CMK (cell line): ENCODE measurements around the gene CD300LG.
"Not testable (repeated sequence)": the region's sequence is repeated elsewhere in the genome, so short reads cannot be mapped to it uniquely, and the experiment has no call there.

Experiments used
- DNase-seq: peaks from one replicate; pipeline ENCODE4 v3.0.0-alpha.2; 2010; ENCODE audit warnings: low read depth

The CD300LG gene

DNA sequence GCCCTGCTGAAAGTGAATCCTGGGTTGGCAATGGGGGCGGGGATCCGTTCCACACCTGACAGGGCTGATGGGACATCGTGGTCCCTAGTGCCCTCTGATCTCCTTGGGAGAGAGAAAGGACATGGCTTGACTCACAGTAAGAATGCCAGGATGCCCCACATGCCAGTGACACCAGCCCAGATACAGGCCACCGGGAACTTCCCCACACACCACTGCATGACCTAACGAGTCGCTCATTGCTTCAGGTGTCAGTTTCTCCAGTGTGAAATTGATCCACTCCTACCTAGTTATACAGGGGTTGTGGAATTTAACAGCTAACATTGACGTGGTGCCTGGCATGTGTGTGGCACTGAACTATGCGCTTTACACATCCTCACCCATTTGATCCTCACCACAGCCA lies 7.5 kb downstream of the CD300LG start:
- no peak for DNase-seq

GRCh38 chr17:43855061-43855460 lies 8.1 kb downstream of the CD300LG start:
- DNase-seq, result no peak

DNA sequence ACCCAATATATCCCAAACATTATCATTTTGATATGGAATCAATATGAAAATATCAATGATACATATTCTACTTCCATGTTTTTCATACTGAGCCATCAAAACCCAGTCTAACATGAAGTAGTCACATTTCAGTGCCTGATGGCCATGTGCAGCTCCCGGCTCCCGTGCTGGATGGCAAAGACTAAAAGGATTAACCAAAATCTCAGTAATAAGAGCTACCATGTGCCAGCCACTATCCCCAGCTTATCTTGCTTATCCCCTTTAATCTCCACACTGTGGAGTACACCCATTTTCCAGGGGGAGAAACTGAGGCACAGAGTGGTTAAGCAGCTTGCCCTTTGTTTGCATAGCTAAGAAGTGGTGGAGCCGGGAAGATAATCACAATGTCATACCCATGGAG lies 9.2 kb downstream of the CD300LG start:
- DNase-seq, result no peak

DNA sequence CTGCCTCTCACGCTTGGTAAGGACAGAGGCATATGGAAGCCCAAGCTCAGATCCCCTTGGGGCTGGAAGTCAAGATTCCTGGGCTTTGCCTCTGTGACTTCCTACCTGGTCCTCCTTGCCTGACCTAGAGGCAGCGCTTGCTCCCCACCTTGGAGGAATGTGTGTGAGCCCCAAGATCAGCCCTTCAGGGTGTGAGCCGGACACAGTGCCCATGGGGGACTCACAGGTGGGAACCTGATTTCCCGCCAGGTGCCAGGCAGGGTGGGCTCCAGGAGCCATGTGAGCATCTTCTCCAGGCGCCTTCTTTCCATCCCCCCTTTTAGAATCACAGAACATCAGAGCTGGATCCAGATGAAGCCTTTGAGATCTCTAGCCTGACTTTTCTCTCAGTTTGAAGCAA lies 10.2 kb downstream of the CD300LG start:
- DNase-seq, result no peak

DNA sequence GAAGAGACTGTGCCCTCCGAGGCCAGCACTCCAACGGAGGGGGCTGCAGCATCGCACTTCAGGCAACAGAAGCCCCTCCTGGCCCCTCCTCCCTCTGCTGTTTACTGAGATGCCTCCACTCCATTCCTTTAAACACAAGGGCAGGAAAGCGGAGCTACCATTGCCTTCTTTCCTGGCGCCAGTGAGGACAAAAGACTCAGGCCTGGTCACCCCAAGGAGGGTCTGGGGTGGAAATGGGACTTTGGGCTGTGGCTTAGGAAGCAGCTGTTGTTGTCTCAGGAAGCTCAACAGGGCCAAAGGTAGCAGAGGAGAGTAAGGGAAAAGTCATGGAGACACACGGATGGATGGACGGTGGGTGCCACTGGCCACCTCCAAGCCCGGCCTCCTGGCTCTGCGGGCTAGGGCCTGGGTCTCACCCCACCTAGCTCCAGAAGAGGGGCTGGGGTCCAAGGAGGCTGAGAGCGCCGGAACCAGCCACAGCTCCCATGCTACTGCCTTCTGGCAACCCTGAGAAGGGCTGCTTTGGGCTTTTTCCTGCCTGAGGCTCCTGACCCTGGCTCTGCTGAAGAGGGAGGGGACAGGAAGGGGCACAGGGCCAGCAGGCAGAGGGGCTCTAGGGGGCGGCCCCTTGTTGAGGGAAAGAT lies 11.1 kb downstream of the CD300LG start:
- no peak for DNase-seq

DNA sequence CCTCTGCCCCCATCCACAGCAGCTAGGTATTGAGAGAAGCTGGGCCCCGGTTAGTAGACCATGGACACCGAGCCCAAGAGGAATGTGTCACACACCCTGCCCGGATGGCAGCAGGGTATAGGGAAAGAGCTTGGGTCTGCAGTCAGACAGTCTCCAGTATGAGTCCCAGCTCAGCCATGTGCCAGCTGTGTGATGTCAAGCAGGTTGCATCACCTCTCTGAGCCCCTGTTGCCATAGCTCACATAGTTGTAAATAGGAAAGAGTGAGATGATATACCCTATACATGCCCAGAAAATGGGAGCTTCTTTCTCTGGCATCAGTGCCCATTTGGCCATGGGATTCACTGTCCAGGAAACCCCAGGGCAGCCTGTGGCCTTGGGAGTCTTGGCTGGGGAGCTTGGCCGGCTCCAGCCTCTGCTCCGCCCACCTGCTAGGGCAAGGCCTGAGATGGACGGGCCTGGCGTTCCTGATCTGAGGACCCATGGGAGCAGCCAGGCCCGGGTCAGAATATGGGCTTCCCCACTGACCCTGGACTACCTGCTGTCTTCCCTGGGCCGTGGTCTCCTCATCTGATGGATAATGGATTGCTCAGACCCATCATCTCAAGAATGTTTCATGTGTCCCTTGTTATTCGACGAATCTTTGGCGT lies 13.2 kb downstream of the CD300LG start:
- DNase-seq, result no peak

- no peak for DNase-seq
These were observed 14.1 kb downstream of the CD300LG start for GRCh38 chr17:43860927-43861622.

- DNase-seq, result no peak
These were observed 15.0 kb downstream of the CD300LG start for GRCh38 chr17:43861960-43862359.

DNA sequence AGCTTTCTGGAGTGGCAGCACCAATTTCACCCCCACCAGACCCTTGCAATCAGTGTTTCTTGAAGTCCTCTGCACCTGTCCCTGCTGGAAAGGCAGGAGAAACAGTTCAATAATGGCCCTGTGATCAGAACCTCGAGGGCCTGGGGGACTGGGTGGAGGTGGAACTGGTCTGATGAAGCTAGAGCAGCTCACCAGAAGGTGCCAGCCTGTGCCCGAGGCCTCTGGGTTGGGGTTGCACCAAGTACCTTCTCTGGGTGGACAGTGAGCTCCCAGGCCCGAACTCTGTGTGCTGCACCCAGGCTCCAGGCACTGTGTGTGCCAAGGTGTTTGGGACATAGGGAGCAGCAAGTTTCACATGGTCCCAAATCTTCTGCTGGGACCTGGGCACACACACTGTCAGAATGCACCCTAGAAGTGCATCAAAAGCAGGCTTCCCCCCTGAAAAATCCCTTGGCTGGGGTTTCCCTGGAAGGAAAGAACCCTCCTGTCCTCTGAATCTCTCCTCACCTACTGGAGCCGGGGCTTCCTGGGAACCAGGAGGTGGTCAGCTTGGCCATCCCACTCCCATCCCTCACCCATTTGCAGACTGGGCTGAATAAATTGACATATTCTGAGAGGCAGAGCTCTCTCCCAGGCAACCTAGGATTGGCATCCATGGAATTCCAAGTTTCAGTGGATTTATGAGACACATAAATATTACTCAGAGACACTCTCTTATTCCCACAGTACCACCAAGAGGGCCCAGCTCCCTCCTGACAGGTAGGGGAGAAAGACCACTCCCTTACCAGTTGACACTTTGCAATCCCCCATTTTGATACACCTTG lies 17.4 kb downstream of the CD300LG start:
- DNase-seq, result no peak

DNA sequence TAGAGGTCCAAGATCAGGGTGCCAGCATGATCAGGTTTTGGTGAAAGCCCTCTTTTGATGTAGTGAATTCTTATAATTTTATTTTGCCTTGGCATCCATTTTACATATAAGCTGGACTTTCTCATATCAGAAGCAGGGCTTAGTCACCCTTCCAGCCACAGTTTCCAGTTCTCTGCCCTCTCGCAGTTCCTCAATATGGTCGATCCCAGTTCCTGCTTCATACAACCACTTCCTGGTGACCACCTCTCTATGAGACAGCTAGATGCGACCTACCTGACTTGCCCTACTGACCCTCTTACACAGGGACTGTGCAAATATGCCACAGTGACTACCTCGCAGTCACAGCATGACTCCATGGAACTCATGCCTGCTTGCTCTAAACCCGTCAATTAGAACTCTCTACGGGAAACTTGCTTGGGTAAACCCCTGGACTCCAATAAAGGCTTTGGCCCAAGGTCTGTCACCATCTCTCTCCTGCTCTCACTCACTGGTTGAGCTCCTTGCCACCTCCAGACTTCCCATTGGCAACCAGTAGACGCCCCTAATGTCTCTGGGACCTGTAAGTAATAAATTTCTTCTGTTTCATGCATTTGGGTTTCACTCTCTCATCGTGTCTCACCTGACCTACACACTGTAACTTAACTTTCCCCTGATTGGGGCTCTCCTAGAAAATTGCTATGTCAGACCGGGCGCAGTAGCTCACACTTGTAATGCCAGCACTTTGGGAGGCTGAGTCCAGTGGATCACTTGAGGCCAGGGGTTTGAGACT lies 21.4 kb downstream of the CD300LG start:
- DNase-seq, result no peak

DNA sequence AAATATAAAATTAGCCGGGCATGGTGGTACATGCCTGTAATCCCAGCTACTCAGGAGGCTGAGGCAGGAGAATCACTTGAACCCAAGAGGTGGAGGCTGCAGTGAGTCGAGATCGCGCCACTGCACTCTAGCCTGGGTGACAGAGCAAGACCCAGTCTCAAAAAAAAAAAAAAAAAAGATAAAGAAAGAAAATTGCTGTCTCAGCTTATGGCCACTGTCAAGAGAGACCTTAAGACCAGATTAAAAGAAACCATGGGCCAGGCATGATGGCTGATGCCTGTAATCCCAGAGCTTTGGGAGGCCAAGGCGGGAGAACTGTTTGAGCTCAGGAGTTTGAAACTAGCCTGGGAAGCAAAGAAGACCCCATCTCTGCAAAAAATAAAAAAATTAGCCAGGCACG lies 22.1 kb downstream of the CD300LG start:
- not testable (repeated sequence) for DNase-seq

DNA sequence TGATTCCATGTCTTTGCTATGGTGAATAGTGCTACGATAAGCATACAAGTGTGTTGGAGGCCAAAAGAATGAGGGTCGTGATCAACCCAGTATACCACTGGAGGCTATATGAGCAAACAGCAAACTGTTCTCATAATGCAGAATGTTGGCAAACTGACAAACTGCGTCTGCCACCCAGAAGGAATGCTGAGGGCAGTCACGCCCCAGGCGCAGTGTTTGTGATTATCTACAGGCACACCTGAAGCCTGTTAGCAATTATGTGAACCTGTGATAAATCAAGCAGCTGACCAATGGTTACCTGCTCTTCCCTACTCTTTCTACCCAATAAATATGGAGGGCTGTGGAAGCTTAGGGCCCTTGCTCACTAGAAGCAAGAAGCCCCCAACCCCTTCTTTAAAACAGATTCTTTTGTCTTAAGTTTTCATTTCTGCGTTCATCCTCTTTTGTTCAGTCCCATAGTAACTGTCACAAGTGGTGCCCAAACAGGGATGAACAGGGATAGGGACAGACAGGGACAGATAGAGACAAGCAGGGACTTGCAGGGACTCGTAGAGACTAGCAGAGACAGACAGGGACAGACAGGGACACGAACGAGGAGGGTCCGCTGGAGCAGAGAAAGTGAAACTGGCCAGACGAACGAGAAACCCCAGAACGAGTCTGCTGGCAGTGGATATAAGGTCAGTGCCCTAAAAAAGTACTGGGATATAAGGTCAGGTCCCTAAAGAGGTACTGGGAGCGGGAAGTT lies 25.1 kb downstream of the CD300LG start:
- no peak for DNase-seq

- DNase-seq, result no peak
These were observed 26.1 kb downstream of the CD300LG start for GRCh38 chr17:43873091-43873490.

DNA sequence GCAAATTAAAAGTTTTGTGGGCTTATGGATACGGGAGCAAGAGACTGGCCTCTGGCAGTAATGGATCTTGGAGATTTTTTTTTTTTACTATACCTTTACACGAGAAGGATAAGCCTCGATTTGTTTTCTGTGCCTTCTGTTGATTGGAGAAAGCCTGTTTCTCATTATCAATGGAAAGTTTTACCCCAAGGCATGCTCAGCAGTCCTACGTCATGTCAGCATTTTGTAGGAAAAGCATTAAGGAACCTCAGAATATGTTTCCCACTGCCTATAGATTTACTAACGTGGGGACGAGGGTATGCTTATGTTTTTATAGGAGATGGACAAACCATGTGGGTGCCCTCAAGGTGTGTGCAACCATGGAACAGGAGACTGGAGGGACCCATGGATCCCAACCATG lies 26.8 kb downstream of the CD300LG start:
- DNase-seq, result no peak

DNA sequence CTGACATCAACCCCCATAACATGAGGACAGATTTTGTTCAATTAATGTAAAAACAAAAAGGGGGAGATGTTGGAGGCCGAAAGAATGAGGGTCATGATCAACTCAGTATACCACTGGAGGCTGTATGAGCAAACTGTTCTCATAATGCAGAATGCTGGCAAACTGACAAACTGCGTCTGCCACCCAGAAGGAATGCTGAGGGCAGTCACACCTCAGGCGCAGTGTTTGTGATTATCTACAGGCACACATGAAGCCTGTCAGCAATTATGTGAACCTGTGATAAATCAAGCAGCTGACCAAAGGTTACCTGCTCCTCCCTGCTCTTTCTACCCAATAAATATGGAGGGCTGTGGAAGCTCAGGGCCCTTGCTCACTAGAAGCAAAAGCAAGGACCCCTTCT lies 27.3 kb downstream of the CD300LG start:
- DNase-seq, result no peak

DNA sequence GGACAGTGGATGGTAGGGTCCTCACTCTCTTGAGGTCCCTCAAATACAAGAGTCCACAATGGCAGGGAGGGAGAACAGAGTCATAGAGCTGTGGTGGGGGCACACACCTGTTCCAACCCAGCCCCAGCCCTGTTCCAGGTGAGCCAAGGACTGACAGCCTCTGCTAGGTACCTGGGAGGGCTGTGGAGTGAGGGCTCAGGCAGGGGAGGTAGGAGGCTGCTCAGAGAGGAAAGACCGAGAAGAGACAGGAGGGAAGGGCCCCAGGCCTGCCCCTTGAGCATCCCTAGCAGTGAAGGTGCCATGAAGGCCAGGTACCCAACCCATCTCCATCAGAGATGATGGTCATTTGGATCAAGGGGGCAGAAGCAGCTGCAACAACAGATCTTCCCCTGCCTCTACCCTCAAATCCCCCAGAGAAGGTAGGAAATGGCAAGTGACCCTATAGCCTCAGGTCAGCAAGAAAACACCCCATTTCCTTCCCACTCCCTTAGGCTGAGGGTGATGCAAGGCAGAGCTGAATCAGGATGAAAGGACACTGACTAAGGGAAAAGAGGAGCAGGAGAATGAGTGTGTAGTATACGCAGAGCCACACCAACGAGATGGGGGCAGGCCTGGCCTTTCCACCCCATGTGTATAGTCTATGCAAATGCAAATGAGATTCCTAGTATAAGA lies 28.6 kb downstream of the CD300LG start:
- no peak for DNase-seq

DNA sequence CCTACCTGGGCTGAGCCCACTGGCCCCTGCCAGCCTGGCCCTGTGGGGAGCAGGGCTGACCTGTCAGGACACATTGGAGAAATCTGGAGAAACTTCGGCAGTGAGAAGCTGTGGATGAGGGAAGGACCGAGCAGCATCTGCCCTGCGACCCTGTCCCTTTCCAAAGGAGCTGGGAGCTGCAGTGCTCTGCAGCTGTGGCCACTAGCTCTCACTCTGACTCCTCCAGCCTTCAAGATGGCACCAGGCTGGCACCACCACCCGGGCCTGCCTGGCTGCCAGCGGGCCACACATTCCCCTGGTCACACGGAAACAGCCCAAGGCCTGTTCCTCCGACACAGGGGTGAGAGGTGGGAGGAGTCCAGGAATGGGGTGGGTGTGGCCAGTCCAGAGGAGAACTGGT lies 30.1 kb downstream of the CD300LG start:
- DNase-seq, result no peak

DNA sequence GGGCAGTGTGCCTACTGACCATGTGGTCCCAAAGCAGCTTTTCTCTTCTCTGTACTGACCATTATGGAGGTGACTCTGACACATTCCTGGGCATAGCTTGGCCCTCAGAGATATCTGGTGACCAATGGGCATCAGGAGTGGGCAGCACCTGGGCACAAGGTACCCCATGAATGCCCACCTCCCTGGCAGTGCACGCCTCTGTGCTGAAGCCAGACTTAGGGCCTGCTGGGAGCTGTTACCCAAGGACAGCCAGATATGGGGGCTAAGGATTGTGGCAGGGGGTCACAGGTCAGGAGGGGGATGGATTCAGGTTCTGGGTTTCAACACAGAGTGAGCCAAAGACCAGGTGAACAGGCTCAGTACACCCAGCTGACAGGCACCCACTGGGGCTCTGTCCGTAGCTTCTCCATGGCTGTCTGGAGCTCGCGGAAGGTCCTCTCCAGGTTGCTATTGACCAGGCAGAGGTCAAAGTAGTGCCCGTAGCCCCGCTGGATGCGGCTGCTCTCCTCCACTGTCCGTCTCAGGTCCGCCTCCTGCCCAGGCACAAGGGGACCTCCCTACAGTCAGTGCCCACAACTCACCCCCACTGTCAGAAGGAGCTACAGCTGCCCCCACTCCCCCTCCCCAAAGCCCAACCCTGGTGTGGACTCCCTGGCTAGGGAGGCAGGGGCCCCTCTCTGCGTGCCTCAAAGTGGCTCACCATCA lies 30.6 kb downstream of the CD300LG start:
- DNase-seq, result no peak

DNA sequence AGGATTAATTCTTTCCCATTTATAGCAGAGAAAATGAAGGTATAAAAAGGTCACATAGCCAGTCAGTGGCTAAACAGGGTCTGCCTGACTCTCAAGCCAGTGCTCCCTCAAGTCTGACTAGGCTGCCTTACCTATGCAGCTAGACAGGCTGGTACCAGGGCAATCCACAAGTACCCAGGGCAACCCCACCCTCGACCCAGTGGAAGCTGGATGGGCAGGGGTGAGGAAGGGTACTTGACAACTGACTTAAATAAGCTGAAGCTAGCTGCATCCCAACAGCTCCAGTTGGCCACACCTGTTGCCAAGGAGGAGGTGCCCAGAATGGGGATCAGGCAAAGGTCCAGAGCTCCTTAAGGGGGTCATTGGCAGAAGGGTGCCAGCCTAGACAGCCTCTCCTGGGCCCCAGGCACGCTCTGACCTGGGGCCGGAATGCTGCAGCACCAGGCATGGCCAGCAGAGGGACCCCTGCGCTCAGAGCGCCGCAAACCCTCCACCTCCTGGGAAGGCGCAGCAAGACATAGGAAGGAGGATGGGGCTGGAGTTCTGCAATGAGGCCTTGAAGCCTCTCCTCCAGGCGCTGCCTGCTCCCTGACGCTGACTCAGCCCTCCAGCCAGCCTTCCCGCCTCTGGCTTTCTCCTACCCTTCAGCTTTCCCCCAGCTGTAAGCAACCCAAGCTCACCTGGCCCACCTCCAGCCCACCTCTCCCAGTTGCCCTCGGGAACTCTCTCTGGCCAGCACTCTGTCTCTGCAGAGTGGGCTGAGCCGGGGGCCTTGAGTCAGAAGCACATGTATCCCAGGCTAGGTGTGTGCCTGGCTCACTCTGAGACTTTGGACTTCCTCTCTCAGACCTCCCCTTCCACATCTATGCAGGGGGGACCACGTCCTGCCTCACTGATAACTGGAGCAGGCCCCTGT lies 31.5 kb downstream of the CD300LG start:
- peak; percentile 41 for DNase-seq
